Activated CD4-positive, alpha-beta T cell treated with anti-CD3 and anti-CD28 coated beads for 48 hours (primary cell): Measurements from ENCODE around the gene YPEL5.

ENCODE experiments used
- DNase-seq: peaks from one replicate; pipeline ENCODE4 v3.0.0-alpha.2; 2020

YPEL5 gene

DNA sequence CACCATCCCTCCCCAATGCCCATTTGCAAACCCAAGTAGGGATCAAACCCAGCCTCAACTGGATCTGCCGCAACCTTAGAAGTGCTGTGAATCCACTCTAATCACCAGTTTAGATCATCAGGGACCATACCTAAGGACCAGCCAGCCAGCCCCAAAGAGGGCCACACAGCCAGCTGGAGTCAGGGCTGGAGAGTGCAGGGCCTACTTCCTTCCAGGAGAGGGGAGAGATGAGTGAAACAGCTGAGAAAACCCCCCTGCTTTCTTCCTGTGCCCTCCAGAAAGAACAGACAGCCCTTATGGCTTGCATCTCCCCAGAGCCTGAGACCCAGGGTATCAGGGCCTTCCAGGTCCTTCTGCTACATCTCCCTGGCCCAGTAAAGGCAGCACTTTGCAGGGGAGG, 25.8 kb downstream of the YPEL5 start:
- no peak for DNase-seq

GRCh38 chr2:30177440-30177839, 30.6 kb downstream of the YPEL5 start:
- no peak for DNase-seq

GRCh38 chr2:30177956-30178355, 31.1 kb downstream of the YPEL5 start:
- DNase-seq = no peak

DNA sequence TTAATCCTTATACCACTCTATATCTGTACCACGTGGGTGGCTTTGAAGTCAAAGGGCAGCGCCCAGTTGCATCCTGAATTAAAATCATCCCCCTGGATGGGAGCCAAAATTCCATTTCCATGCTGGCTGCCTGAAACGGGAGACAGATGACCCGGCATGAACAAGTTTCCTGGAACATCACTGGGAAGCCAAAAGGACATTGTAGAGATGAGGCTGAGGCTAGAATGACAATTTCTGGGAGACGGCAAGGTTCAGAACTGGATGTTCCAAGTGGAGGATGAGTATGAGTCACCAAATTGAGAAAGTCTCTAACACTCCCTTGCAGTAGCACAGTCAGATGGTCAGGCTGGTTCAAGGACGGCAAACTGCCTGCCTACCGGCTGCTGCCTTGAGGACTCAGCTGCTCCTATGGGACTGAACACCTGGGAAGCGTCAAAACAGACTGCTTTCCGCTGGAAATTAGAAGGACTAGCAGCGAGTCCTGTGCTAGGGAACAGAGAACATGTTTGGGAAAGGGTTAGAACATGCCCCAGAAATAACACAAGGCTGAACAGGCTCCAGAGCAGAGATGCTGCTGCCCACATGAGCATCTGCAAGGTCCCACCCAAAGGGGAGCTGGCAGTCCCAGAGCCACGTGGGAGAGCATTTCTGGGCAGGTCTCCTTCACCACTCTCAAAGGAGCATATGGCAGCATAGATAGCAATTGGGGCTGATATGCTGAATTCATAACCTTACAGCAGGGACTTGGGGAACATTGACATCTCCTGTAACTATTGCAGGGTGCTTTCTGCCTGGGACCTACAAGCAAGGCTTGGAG, 32.0 kb downstream of the YPEL5 start:
- DNase-seq = no peak

DNA sequence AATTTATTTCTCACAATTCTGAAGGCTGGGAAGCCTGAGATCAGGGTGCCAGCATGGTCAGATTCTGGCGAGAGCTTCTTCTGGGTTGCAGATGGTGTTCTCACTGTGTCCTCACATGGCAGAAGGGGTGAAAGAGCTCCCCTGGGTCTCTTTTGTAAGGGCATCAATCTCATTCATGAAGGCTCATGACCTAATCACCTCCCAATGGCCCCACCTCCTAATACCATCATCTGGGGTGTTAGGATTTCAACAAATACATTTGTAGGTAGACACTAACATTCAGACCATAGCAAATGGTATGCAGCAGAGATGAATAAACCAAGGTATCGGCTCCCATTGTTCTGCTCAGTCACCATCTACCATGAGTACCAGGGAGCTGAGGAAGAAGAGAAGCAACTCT, 32.7 kb downstream of the YPEL5 start:
- DNase-seq = no peak

GRCh38 chr2:30180226-30180625, 33.4 kb downstream of the YPEL5 start:
- no peak for DNase-seq

DNA sequence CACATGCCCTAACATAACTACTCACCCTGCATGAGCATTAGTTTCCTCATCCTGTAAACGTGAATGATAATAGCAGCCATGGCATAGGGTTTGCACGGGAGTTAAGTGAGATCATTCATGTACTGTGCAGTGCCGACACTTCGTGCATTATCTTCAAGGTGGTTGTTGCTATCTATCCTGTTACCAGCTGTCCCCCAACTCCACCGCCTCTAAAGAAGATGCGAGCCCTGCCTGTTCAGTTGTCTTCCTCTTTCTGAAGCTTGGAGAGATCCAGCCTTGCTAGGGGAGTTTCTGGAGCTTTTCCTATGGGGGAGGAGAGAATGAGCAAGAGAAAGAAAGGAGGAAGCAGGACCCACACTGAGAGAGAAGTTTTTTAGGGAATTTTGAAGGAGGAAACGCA, 34.4 kb downstream of the YPEL5 start:
- no peak for DNase-seq

DNA sequence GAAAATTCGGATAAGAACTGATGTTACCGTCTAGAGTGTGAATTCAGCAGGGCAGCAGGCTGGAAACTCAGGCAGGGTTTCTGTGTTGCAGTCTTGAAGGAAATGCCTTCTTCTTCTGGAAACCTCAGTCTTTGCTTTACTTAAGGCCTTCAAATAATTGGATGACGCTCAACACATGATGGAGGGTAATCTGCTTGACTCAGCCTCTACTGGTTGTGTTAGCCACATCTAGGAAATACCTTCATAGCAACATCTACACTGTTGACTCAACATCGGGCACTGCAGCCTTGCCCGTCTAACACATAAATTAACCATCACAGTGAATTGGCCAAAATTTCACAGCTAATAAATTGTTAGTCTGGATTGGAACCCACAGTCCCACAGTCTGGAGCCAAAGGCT, 37.2 kb downstream of the YPEL5 start:
- no peak for DNase-seq

- no peak for DNase-seq
These were observed 38.4 kb downstream of the YPEL5 start for GRCh38 chr2:30185178-30185577.

DNA sequence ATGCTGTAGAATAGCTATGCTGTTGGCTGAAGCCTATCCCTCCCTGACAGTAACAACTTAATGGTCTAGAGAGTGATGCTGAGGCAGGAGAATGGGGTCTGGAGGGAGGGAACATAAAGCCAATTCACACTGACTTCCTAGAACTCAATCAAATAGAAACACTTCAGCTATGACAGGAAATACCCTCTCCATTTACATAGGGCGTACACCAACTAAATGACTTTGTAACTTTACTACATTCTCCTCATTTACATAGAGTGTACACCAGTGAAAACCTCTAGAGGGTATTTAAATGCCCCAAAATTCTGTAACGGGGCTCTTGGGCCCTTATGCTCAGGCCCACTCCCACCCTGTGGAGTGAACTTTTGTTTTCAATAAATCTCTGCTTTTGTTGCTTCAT, 41.5 kb downstream of the YPEL5 start:
- no peak for DNase-seq

DNA sequence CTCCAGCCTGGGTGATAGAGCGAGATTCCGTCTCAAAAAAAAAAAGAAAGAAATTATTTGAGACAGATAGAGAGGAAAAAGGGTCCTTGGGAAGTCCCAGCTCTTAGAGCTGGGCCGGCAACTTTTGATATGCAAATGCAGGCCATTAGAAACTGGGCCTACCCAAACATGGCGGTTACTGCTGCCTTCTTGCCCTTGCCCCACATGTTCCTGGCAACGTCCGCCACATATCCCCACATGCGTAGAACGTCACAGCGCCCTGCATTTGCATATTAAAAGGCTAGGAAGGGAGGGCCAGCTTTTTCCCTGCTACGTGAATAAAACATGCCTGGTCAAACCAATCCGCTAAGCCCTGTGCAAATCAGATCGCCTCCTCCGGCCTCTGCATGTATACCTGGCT, 43.8 kb downstream of the YPEL5 start:
- DNase-seq = no peak

DNA sequence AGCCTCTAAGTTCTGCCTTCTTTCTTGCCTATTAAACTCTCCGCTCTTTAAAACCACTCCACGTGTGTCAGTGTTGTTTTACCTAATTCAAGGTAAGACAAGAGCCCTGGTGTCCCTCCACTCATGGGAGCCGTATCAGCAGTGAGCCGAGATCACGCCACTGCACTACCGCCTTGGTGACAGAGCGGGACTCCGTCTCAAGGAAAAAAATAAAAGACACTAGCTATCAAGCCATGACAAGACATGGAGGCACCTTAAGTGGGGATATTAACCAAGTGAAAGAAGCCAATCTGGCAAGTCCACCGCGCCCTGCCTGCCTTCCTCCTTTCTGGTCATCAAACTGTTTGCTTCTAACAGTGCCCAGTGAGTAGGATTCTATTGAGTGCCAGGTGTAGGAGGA, 44.3 kb downstream of the YPEL5 start:
- DNase-seq = no peak

- DNase-seq = no peak
These were observed 45.0 kb downstream of the YPEL5 start for GRCh38 chr2:30191819-30192271.

DNA sequence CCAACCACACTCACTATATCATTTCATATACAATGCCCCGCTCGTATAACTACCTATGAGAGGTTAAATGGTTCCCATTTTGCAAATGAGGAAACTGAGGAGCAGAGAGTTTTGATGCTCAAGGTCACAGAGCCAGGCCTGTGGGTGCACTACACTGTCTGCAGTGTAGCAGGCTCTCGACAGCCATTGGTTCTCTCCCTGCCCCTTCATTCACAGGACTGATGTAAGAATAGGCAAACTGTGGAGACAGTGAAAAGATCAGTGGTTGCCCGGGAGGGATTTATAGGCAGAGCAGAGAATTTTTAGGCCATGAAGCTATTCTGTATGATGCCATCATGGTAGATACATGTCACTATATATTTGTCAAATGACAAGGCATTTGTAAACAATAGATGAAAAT, 45.5 kb downstream of the YPEL5 start:
- no peak for DNase-seq

DNA sequence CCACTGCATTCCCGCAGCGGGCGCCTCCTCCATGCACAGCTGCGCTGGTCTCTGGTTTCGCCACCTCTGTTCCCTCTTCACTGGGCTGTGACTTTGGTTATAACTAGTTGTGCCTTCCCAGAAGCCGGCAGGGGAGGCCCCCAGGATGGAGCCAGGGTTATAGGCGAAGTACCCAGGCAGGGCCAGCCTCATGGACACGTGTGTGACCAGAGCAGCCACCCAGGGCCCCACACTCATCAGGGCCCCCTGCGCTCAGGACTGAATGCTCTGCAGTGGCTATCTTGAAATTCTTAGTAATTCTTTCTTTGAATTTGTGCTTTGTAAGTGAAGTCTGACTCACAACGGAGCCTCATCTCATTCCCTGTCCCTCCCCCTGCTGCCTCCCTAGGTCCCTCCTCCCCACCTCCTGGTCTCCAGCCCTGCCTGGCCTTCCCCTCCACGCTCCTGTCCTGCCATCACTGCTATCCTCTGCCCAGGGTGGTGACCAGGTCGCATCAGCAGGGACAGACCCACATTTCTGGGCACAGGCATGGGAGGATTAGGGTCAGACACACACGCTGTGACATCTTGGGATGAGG, 46.4 kb downstream of the YPEL5 start:
- DNase-seq = no peak

DNA sequence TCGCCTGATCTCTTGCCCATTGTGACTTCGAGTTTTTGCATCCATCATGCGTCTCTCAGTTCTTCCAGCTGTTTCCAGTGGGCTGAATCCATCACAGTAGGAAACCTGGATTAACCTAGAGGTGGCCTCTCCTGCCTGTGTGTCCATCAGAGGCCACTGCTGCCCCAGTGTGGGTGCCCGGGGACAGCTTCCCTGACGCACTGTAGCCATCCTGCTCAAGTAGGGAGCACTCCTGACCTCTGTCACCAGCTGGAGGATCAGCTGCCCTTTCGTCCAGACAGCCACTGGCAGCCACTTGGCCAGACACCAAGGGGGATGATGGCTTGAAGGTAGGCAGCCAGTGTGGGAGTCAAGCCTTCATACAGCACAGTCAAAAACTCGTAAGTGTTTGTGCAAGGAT, 47.6 kb downstream of the YPEL5 start:
- no peak for DNase-seq

- no peak for DNase-seq
These were observed 48.2 kb downstream of the YPEL5 start for GRCh38 chr2:30195016-30195415.

GRCh38 chr2:30197570-30198192, 50.9 kb downstream of the YPEL5 start:
- DNase-seq = no peak

DNA sequence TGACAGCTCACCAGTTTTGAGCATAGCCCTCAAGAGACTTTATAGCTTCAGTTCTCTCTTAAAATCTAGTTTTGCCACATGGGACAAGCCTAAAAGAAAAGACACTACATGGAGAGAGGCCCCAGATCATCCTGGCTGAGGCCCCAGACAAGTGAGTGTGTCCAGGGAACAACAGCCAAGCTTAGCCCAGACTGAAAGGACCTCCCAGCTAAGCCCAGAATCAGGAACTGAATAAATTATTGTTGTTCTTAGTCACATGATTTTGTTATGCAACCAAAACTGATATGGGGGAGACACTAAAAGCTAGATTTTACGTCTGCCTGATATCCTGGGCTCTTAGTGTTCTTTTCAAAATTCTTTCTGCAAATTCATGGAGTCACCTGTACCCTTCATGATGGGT, 55.2 kb downstream of the YPEL5 start:
- no peak for DNase-seq

DNA sequence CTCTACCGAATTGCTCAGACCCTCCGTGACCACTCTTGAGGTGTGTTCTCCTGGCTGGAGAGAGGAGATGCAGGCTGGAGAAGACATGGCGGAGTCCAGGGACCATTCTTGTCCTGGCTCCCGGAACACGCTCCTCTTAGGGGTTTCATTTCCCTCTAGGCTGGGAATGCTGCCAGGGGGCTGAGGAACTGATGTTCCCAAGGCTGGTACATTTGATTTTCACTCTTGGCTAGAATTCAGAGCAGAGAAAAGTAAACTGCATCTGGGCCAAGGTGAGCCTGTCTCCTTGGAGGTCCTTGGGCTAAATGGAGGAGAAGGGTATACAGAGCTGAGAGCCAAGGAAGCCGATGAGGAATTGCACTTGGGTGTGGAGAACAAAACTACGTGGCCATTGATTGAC, 56.3 kb downstream of the YPEL5 start:
- no peak for DNase-seq

DNA sequence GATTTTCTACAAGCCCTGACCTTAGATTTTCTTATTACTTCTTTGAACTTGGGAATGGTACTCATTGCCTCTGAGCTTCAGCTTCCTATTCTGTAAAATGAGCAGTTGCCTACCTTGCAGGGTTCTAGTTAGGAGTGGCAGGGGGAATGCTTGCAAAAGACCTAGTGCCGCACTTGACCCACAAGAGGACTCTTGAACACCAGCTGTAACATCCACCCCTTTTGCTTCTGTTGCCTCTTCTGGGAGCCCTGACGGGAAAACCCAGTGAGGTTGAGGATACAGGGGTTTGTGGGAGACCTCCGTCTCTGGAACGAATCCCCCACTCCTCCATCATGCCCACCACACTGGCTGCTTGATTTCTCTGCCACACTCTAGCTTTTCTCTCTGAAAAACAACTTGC, 57.5 kb downstream of the YPEL5 start:
- no peak for DNase-seq

- DNase-seq = no peak
These were observed 58.6 kb downstream of the YPEL5 start for GRCh38 chr2:30205456-30205855.

DNA sequence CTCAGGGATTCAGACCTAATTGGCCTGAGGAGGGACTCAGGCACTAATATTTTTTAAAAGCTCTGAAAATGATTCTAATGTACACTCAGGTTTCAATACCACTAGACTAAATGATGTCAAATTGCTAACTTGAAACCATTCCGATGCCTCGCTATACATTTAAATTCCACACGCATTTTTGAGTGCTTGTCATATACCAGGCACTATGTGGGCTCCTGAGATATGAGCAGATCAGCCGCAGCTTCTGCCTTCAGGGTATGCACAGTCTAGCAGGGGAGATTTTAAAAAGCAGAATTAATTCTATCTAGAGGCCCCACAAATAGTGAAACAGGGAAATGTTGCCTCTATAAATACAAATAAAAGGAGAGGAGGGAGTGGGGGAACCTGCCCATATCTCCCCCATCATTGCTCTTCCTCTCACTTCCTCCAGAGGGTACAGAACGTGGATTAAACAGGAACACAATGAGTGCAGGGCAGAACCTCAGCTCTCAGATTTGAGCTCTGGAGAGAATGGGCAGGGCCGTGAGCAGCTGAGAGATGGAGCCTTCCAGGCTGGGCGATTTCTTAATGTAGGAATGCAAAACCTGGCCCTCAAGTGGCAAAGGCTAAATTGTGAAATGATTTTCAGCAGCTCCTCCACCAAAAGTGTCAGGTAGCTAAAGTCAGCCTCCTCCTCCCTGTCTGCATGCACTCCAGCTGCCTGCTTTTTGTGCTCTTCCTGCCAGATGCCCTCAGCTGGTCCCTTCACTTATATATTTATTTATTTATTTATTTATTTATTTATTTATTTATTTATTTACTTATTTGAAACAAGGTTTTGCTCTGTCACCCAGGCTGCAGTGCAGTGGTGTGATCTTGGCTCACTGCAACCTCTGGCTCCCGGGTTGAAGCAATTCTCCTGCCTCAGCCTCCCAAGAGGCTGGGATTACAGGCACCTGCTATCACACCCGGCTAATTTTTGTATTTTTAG, 59.9 kb downstream of the YPEL5 start:
- DNase-seq = no peak
